ENCODE data around the gene EYA2. TPM values are rescaled to one million over a fixed set of nuclear protein-coding genes. Genes with fewer than 3 reads are reported as not detected.

The EYA2 gene
- polyA plus RNA-seq, 3 donors: 0.98 to 26.4 (median 7.9) TPM

DNA sequence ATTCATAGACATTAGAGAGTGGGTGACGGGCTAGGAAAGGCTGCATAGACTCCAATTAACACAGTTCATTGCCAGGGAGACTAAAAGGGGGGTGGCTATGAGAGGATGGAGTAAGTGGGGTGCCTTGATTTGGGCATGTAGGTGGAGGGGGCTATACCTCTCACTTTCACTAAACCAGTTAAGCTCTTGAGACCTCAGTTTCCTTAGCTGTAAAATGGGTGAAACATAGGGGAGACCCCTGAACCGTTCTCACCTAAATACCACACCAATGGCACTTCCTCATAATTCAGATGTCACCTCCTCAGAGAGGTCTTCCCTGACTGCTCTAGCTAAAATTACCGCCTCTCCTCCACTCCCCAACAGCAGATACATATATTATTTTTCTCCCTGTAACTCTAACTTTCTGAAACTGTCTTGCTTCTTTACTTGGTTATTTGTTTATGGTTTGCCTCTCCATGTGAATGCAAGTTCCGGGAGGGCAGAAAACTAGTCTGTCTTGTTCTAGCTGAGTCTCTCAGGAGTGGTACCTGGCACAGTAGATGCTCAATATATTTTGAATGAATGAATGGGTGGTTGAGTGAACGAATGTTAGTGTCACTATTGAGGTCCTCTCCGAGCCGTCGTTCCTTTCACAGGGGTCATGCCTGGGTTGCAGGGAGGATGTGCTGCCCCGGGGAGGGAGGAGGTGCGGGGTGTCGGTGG, 615 bp upstream of the EYA2 start:
- WGBS, 3 donors: 23 to 30% (median 28%) methylated on average over 10 to 11 of the region's 11 CpGs
- no peak overlapping the region for H3K27ac ChIP-seq (ENCODE audit: low read depth, low read length)

DNA sequence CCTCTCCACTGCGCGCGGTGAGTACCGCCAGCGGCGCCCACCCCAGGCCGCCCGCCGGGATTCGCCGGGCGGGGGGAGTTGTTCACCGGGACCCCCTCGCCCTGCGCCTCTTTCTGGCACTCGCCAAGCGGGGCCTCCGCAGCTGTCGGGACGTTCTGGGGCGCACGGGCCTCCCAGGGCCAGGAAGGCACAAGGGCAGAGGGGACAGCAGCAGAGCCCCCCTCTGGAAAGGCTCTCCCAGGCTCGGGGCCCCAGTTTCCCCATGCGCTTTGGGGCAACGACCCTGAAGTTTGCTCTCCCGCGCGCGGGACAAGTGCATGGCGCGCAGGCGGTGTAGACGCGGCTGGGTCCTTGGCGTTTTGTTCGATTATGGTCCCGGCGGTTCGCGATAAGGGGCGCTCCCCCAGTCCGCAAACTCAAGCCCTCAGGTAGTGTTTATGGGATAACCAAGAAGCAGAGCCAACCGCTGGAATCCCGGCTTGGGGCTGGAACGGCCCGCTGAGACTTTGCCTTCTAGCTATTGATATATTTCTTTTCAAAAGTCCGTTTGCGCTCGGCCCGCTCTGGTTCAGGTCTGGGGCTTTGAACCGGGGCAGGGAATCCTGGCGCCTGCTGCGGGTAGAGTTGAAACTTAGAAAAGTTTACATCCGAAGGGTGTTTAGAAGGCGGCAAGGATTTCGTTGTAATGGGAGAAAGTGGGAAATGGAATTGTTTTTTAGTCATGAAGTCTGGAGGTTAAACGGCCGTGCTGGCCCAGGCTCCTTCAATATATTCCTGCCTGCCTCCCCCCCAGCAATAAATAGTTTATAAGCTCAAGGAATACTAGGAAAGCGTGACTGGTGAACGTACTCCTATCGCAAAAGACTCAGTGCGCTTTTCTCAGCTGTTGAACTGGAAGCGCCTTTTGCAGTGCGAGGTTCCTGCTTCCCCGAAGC, 595 bp downstream of the EYA2 start:
- whole genome bisulfite sequencing, 3 donors: 2% methylated on average over 44 to 65 of the region's 65 CpGs
- H3K27ac ChIP-seq (ENCODE audit: low read depth, low read length): no peak overlapping the region

DNA sequence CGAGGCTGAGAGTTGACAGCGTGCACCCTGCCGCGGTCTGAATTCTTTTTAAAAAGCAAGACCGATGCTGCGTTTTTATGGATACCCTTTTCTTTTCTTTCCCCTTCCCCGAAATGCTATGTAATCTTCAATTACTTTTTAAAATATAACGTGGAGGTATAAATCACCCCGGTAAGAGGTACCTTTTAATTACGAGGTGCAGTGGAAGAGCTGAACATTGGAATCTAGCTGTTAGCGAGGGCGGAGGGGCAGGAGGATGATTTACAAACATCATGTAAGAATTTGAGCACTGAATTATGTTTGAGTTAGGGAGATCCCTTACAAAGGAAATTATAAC, 1.2 kb downstream of the EYA2 start:
- H3K27ac ChIP-seq (ENCODE audit: low read depth, low read length): no peak overlapping the region
- WGBS, 3 donors: 6 to 15% (median 6%) methylated on average over 12 of the region's 12 CpGs

DNA sequence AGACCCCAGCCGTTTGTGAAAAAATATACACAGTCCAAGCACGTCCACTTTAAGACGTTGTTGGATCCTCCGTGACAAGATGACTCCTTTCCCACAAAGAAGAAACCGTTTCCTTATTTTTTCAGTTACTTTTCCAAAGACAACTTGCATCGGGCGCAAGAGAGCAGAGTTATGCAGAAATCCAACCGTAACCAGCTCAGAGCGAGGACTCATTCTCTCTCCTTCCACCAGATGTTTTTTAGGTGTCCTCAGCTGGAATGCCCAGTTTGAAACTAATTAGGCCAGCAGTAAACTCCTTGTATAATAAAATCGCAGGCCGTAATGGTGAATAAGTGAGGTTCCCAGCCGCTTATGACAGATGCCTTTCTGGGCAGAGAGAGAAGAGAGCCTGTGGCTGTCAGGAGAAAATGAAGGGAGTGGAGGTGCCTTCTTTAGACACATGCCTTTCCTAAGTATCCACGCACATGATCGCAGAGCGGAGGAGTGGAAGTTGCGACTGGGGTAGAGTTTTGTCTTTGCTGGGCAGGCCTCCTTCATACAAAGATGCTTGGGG, 2.8 kb downstream of the EYA2 start:
- no peak overlapping the region for H3K27ac ChIP-seq (ENCODE audit: low read depth, low read length)
- WGBS, 3 donors: 81 to 89% (median 81%) methylated on average over 16 of the region's 16 CpGs

DNA sequence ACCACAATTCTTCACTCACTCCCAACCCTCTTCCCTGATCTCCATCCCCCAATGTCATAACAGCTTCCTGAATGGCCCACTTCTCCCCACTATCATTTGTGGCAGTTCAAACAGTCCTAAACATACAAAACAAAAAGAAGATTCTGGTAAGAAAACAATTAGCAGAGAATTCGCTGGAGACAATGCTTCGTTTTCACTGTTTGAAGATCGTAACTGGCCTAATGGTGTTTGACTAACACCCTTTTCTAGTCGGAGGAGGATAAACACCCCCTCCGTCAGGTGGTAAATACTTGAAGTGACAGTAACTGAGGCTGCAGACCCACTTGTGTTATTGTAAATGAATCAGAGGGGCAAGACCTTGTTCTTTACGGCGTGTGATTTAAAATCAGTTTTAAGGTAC, 3.8 kb downstream of the EYA2 start:
- H3K27ac ChIP-seq (ENCODE audit: low read depth, low read length): no peak overlapping the region
- 73 to 85% (median 84%) methylated on average over 7 of the region's 7 CpGs for WGBS, 3 donors

DNA sequence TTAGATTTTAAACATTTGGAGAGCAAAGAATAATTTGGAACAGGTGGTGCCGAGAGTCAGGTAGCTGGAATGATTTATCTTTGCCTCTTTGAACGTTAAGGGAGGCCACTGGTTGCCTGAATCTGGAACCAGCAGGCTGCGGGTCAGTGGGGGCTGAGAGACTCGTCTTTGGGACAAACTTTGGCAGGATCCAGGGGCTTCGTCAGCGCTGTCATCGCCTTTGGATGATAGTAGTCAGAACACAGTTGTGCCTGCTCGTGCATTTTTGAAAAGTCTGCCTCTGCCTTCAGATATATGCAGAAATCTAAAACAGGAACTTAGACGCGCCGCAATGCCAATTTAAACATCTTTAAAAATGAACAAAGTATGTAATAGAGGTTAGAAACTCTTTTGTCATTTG, 5.0 kb downstream of the EYA2 start:
- 69 to 74% (median 74%) methylated on average over 11 of the region's 11 CpGs for WGBS, 3 donors
- no peak overlapping the region for H3K27ac ChIP-seq (ENCODE audit: low read depth, low read length)

DNA sequence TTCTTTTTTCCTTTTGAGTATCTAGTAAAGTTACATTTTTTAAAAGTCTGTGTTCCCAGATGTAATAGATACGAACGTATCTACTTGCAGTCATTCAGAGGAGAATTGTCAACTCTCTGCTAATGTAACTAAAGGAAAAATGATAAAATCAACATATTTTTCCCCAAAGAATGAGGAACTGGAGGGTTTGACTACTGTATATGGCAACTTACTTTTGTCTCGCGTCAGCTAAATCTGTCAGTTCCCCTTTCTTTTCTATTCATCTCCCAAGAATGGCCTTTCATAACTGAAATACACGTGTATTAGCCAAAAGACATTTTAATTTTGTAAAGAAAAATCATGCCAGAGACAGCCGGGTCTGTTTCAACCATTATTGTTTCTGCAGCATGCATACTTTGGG, 5.4 kb downstream of the EYA2 start:
- H3K27ac ChIP-seq (ENCODE audit: low read depth, low read length): no peak overlapping the region
- WGBS, 3 donors: 48 to 79% (median 55%) methylated on average over 6 of the region's 6 CpGs

DNA sequence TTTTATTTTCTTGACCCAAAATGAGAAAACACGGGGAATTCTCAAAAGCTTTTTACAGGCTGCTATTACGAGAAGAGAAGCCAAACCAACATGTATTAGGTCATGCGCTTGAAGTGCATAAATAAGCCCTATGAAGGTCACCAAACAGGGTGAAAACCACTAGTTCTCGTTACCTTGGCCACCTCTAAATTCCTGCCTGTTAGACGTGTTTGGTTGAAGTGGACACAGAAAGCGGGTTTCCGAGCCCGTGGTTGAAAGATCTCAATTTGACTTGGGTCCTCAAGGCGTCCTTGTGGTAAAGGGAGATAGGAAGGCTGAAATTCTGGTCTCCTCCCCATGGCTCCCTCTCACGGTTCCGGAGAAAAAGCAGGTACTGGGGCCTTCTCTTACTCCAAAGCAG, 6.2 kb downstream of the EYA2 start:
- 79 to 85% (median 83%) methylated on average over 11 of the region's 11 CpGs for WGBS, 3 donors
- no peak overlapping the region for H3K27ac ChIP-seq (ENCODE audit: low read depth, low read length)

DNA sequence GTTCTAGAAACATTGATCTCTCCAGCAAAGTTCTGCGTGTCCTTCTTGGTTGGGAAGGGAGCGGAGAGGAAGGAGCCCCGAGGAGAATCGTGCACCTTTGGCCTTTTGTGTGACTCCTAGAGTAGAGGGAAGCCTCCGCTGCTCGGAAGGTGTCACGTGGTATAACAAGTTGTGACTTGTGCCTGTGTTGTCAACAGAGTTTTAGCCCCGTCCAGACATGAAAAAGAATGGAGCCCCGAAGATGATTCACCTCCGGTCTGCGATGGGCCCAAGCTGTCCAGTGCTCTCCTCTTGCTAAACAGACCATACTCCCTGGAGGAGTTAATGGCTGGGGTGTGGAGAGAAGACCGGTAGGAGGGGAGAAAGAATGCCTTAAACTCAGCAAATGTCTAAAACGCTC, 7.0 kb downstream of the EYA2 start:
- WGBS, 3 donors: 70 to 83% (median 75%) methylated on average over 13 of the region's 13 CpGs

DNA sequence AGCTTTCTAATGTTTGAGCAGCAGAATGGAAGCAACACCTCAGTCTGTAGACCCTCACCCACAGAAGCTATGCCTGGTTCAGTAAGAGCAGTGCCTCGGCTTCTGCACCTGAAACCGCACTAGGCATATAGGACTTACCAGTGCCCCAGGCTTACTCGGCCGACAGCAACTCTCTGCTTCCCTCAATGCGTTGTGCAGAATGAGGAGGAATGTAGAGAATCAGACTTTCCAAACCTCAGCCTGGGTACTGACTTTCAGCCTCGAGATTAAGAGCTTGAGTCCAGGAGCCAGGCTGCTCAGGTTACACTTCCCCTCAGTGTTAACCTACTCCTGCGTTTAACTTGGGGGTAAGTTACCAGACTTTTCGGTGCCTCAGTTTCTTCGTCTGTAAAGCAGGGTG, 8.6 kb downstream of the EYA2 start:
- 61 to 73% (median 70%) methylated on average over 9 of the region's 9 CpGs for WGBS, 3 donors
- H3K27ac ChIP-seq (ENCODE audit: low read depth, low read length): no peak overlapping the region

More for the DNA sequence above, 7.0 kb downstream of the EYA2 start:
- no peak overlapping the region for H3K27ac ChIP-seq (ENCODE audit: low read depth, low read length)

DNA sequence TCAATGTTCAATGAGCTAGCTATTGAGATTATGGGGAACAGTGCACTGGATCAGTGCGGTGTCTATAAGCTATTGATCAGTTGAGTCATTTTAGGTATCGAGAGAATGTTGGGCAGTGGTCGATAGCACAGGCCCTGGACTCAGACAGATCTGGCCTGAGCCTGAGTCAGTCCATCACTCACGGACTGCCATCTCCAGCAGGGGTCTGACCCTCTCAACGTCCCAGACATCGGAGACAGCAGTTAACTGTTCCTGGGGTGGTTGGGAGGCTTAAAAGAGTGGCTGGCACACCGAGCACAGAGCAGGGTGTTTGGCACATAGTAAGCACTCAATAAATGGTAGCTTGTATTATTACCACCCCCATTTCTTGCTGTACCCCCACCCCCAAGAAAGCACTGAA, 9.3 kb downstream of the EYA2 start:
- no peak overlapping the region for H3K27ac ChIP-seq (ENCODE audit: low read depth, low read length)
- 69 to 80% (median 73%) methylated on average over 7 of the region's 7 CpGs for WGBS, 3 donors

DNA sequence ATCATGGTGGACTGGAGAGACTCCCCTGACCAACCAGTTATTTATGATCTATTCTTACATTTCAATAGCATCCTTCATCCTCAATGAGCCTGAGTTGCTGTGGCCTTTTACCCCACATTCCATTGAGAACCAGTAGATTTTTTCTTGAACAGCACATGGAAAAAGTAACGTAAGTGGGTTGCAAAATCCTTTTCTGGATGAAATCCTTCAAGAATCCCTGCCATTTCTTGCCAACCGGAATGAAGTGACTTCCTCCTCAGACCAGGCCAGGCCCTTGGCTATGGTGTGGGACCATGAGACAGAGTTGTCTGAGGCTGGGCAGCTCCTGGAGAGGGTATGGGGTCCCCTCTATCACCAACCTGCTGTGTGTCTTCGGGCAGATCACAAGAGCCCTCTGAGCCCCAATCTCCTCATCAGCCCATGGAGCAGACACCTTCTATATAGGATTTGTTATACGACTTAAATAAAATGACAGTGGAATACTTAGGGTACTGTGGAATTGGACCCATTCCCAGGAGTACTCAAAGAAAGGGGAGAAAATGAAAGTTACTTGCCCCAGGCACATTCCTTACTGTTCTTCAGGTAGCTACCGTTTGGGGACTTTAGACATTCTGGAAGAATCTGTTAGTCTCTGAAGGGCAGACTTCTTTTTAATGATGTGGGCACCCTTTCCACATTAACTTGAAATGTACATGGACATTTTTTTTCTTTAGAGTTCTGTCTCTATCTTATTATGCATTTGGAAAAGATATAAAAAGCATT, 10.9 kb downstream of the EYA2 start:
- no peak overlapping the region for H3K27ac ChIP-seq (ENCODE audit: low read depth, low read length)
- 60 to 77% (median 71%) methylated on average over 5 of the region's 5 CpGs for WGBS, 3 donors

DNA sequence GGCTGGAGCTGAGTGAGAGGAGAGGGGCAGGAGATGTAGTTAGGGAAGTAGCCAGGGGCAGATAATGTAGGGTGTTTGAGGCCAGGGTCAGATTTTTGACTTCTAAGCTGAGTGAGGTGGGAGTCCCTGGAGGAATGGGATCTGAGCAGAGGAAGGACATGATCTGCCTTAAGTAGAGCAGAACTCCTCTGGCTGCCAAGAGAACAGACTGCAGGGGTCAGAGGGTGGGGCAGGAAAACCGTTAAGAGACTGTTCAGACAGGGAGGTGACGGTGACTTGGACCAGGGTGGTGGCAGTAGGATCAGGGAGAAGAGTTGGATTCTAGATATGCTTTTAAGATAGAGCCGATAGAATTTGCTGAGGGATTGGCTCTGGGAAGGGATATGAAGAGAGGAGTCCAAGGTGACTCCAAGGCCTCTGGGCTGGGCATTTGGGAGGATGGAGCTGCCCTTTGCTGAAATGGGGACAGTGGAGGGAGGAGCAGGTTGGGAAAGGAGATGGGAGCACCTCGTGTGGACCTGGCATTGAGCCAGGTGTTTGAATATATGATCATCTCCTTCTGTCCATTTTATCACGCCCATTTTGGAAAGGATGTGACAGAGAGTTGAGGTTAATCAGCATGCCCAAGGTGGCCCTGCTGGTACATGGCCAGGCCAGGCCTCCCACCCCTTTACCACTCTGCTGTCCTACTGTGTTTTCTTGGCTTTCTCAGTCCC, 18.8 kb downstream of the EYA2 start:
- H3K27ac ChIP-seq (ENCODE audit: low read depth, low read length): no peak overlapping the region
- 70 to 74% (median 73%) methylated on average over 5 of the region's 5 CpGs for WGBS, 3 donors

DNA sequence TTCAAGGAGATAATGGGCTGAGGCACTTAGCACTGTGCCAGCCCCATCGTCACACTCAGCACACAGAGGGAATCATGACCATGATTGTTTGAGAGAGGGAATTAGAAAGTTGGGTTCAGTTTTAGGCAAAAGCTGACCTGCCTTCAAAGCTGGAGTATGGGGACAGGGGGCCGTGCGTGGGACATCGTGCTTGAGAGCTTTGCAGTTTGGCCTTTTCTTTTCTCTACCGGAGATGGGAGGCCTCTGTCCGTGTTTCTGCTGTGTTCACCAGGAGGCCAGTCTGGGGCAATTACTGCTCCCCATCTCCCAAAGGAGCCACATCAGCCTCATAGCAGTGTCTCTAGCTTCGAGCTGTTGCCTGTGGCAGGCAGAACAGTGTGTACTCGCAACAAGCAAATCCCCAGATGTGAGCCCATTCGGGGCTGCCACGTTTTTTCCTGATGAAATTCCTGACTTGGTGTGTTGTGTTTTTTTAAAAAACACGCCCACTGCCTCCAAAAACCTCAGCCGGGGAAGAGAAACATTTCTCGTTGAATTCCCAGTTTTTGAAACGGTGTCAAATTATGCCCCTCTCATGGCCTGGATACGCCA, 20.2 kb downstream of the EYA2 start:
- 56 to 78% (median 69%) methylated on average over 15 of the region's 15 CpGs for WGBS, 3 donors

DNA sequence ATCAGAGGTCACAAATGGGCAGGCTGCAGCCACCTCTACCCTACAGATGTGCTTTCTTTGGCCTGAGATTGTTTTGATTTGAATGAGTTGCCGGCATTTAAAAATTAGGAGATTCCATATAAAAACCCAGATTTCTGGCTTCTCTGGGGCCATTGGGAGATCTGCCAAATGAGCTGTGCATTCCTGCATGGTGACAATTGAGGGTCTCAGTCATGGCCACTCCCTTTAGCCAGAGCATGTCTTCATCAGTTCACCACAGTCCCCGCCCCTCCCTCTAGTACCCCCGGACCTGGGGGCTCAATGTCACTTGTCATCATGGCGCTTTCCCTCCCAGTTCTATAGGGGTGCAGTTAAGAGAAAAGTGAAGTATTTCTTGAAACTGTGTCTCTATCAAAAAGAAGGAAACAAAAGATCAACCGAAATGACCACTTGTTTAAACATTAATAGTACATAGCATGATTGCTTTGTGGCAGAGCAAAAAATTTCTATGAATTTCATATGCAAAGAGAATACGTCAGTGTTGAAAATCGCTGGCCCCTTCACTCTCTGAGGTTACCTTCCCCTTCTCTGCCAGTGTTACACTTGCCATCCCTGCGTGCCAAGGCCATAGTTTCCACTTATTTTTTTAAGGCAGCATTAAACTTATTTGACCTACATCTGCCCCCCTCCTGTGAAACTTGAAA, 21.1 kb downstream of the EYA2 start:
- H3K27ac ChIP-seq (ENCODE audit: low read depth, low read length): peak overlapping the region; percentile 6
- whole genome bisulfite sequencing, 3 donors: 59 to 83% (median 70%) methylated on average over 8 of the region's 8 CpGs

More for the DNA sequence above, 20.2 kb downstream of the EYA2 start:
- H3K27ac ChIP-seq (ENCODE audit: low read depth, low read length): peak overlapping the region; percentile 31

DNA sequence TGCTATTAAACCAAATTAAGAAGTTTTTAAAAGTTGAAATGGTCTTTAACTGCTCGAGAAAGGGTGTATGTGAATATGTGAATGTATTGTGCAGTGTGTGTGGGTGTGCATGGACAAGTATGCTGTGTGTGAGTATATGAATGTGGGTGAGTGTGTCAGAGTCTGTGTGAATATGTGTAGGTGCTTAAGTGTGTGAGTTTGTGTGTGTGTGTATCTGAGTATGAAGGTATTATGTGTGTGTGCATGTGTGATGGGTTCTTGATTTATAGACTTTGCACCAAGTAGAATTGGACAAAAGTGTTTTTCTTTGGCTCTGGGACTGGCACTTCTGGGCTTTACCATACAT, 21.6 kb downstream of the EYA2 start:
- 25 to 67% (median 61%) methylated on average over 1 of the region's 1 CpG for WGBS, 3 donors

DNA sequence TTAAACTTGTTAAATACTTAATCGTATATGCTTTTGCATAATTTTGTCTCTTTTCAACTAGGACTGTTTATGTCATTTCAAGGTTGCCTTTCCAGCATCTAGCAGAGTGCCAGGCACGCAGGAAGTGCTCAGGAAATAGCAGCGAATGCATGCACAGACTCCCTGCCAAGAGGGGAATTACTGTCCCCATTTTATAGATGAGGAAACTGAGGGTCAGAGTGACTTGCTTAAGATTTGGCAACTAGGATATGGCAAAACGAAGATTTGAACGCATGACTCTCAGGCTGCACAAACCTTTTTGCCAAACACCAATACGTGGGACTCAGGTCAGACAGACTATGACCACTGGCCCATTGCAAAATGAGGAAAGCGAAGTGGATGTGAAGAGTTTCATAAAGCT, 22.5 kb downstream of the EYA2 start:
- 76 to 82% (median 77%) methylated on average over 7 of the region's 7 CpGs for WGBS, 3 donors
- no peak overlapping the region for H3K27ac ChIP-seq (ENCODE audit: low read depth, low read length)

More for the DNA sequence above, 21.6 kb downstream of the EYA2 start:
- H3K27ac ChIP-seq (ENCODE audit: low read depth, low read length): no peak overlapping the region
